DOHH2 (cell line): ENCODE measurements around the gene CCM2.

Experiments used
- H3F3A ChIP-seq: fragments of 200-600 bp; sonication (generic), shearing (Covaris generic); 2 replicates; pipeline ENCODE4 v1.6.0; 2016; ENCODE audit warnings: antibody characterized with exemption, mild to moderate bottlenecking; ENCODE audit not compliant: control insufficient read depth, insufficient read depth
- H3K27ac ChIP-seq: fragments of 200-600 bp; sonication (generic); 2 replicates; pipeline ENCODE4 v1.5.1; 2014; ENCODE audit warnings: low read depth, mild to moderate bottlenecking, low read length, moderate library complexity
- H3K27me3 ChIP-seq: fragments of 200-600 bp; sonication (generic); 2 replicates; pipeline ENCODE4 v1.6.1; 2014; ENCODE audit warnings: mild to moderate bottlenecking, low read length, mixed read lengths; ENCODE audit not compliant: control insufficient read depth
- H3K36me3 ChIP-seq: fragments of 200-600 bp; sonication (generic); 2 replicates; pipeline ENCODE4 v1.6.1; 2014; ENCODE audit warnings: mild to moderate bottlenecking, low read length, moderate library complexity, mixed read lengths; ENCODE audit not compliant: control insufficient read depth
- H3K4me1 ChIP-seq: fragments of 200-600 bp; sonication (generic); 2 replicates; pipeline ENCODE4 v1.6.1; 2014; ENCODE audit warnings: mild to moderate bottlenecking, low read length, mixed read lengths; ENCODE audit not compliant: control insufficient read depth
- H3K4me2 ChIP-seq: fragments of 200-600 bp; sonication (generic); 2 replicates; pipeline ENCODE4 v1.6.0; 2014; ENCODE audit warnings: mild to moderate bottlenecking, low read length, moderate library complexity
- H3K4me3 ChIP-seq: fragments of 200-600 bp; sonication (generic); 2 replicates; pipeline ENCODE4 v1.5.1; 2014; ENCODE audit warnings: mild to moderate bottlenecking, low read length, mixed read lengths
- H3K79me2 ChIP-seq: fragments of 200-600 bp; sonication (generic); 2 replicates; pipeline ENCODE4 v1.6.1; 2014; ENCODE audit warnings: mild to moderate bottlenecking, low read length, mixed read lengths; ENCODE audit not compliant: control insufficient read depth
- H3K9me2 ChIP-seq: fragments of 200-600 bp; sonication (generic); replicated peaks from 2 replicates; pipeline ENCODE4 v1.6.1; 2014; ENCODE audit warnings: mild to moderate bottlenecking, low read length, mixed read lengths; ENCODE audit not compliant: control insufficient read depth
- H3K9me3 ChIP-seq: fragments of 200-600 bp; sonication (generic); 2 replicates; pipeline ENCODE4 v1.6.1; 2014; ENCODE audit warnings: antibody characterized with exemption, low read length, mixed read lengths; ENCODE audit not compliant: control insufficient read depth, insufficient read depth
- H4K20me1 ChIP-seq: fragments of 200-600 bp; sonication (generic); 2 replicates; pipeline ENCODE4 v1.6.0; 2014; ENCODE audit warnings: low read depth, mild to moderate bottlenecking, antibody characterized with exemption, low read length, moderate library complexity; ENCODE audit not compliant: control insufficient read depth, insufficient read depth
- CTCF ChIP-seq: fragments of 200-600 bp; sonication (generic); IDR thresholded peaks from one replicate; pipeline ENCODE4 v1.5.1; 2014; ENCODE audit warnings: antibody characterized with exemption, mild to moderate bottlenecking, low read depth, low read length; ENCODE audit not compliant: poor library complexity, severe bottlenecking
- EZH2phosphoT487 ChIP-seq: fragments of 200-600 bp; sonication (generic); IDR thresholded peaks from 2 replicates; pipeline ENCODE4 v1.6.1; 2017; ENCODE audit warnings: borderline replicate concordance, mild to moderate bottlenecking, antibody characterized with exemption, low read length, moderate library complexity, mixed read lengths

Gene CCM2

GRCh38 chr7:45092931-45093235 is 92.9 kb downstream of the CCM2 start:
- H3K36me3 ChIP-seq, result peaks cover 5% of the 10 kb centered on the region
- no peak overlapping the region for H3K4me3 ChIP-seq
- TF ChIP-seq CTCF (no peak), EZH2phosphoT487 (no peak)
- H4K20me1 ChIP-seq, result no peaks in the 10 kb centered on the region
- no peak overlapping the region for H3K4me2 ChIP-seq
- H3K4me1 ChIP-seq, result peaks cover 7% of the 10 kb centered on the region
- H3K79me2 ChIP-seq, result no peaks in the 10 kb centered on the region
- peaks cover 18% of the 10 kb centered on the region for H3F3A ChIP-seq
- no peak overlapping the region for H3K27ac ChIP-seq
- no peaks in the 10 kb centered on the region for H3K9me3 ChIP-seq
- H3K9me2 ChIP-seq, result no peaks in the 10 kb centered on the region
- peaks cover 16% of the 10 kb centered on the region for H3K27me3 ChIP-seq

GRCh38 chr7:45098983-45099839 is 99.2 kb downstream of the CCM2 start:
- Histone ChIP-seq H3K9me2 (no peaks in the 10 kb centered on the region), H3K4me1 (peaks cover 7% of the 10 kb centered on the region), H3K27ac (no peak overlapping the region), H3K79me2 (peaks cover 2% of the 10 kb centered on the region; the same call in 1 of the 2 replicates), H3K4me2 (no peak overlapping the region), H3K36me3 (peaks cover 67% of the 10 kb centered on the region), H3F3A (peaks cover 28% of the 10 kb centered on the region), H3K4me3 (no peak overlapping the region), H3K27me3 (no peaks in the 10 kb centered on the region), H4K20me1 (0 out of 2 replicates have a peak, but pooled peaks cover 3% of the 10 kb centered on the region), H3K9me3 (no peaks in the 10 kb centered on the region)
- TF ChIP-seq CTCF, result no peak
- no peak for TF ChIP-seq EZH2phosphoT487

- no peak for TF ChIP-seq EZH2phosphoT487
- no peak for TF ChIP-seq CTCF
- H3K79me2 ChIP-seq, result peaks cover 11% of the 10 kb centered on the region
- H3K4me3 ChIP-seq, result no peak overlapping the region
- no peaks in the 10 kb centered on the region for H3K9me2 ChIP-seq
- H3K4me2 ChIP-seq, result no peak overlapping the region
- H4K20me1 ChIP-seq, result 0 out of 2 replicates have a peak, but pooled peaks cover 3% of the 10 kb centered on the region
- no peaks in the 10 kb centered on the region for H3K27me3 ChIP-seq
- peaks cover 76% of the 10 kb centered on the region for H3K36me3 ChIP-seq
- H3K4me1 ChIP-seq, result peaks cover 7% of the 10 kb centered on the region
- no peaks in the 10 kb centered on the region for H3K9me3 ChIP-seq
- peaks cover 23% of the 10 kb centered on the region for H3F3A ChIP-seq
- H3K27ac ChIP-seq, result no peak overlapping the region
Measured at GRCh38 chr7:45099891-45100760, 100.1 kb downstream of the CCM2 start.
